ENCODE results near the gene ARHGAP42.

GRCh38 chr11:100875521-100875869 is 188.4 kb downstream of the ARHGAP42 start:
- no peak for TF ChIP-seq EP300 (IDR thresholded peaks at IDR 0.05)
- no peak for TF ChIP-seq CTCF (IDR thresholded peaks at IDR 0.05)
